ENCODE measurements around the gene CNFN.

Gene CNFN

GRCh38 chr19:42403586-42403985 is 13.5 kb upstream of the CNFN start:
- TF ChIP-seq, protein P1, sequence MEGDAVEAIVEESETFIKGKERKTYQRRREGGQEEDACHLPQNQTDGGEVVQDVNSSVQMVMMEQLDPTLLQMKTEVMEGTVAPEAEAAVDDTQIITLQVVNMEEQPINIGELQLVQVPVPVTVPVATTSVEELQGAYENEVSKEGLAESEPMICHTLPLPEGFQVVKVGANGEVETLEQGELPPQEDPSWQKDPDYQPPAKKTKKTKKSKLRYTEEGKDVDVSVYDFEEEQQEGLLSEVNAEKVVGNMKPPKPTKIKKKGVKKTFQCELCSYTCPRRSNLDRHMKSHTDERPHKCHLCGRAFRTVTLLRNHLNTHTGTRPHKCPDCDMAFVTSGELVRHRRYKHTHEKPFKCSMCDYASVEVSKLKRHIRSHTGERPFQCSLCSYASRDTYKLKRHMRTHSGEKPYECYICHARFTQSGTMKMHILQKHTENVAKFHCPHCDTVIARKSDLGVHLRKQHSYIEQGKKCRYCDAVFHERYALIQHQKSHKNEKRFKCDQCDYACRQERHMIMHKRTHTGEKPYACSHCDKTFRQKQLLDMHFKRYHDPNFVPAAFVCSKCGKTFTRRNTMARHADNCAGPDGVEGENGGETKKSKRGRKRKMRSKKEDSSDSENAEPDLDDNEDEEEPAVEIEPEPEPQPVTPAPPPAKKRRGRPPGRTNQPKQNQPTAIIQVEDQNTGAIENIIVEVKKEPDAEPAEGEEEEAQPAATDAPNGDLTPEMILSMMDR (IDR thresholded peaks at IDR 0.05): no peak
- Histone ChIP-seq H3K4me1 (ENCODE audit: control insufficient read depth in 1 of 2, insufficient read depth in 1 of 2, low read depth in 1 of 2, low read length in 1 of 2) (peaks cover 9 to 13% of the 10 kb centered on the region in 2 experiments), H3K27ac (no peak overlapping the region), H3K4me3 (ENCODE audit: low read depth in 1 of 2, low read length in 1 of 2) (no peak overlapping the region), H3K36me3 (peaks cover 61% of the 10 kb centered on the region), H3K27me3 (peaks cover 13% of the 10 kb centered on the region), H3K9me3 (no peaks in the 10 kb centered on the region)

- H3K9me3 ChIP-seq: no peaks in the 10 kb centered on the region
- H3K4me3 ChIP-seq (ENCODE audit: low read depth in 1 of 2, low read length in 1 of 2): no peak overlapping the region
- no peak overlapping the region for H3K27ac ChIP-seq
- H3K4me1 ChIP-seq (ENCODE audit: control insufficient read depth in 1 of 2, insufficient read depth in 1 of 2, low read depth in 1 of 2, low read length in 1 of 2): peaks cover 14 to 17% of the 10 kb centered on the region in 2 experiments
- TF ChIP-seq, protein P1 (IDR thresholded peaks at IDR 0.05): no peak
- H3K36me3 ChIP-seq: peaks cover 50% of the 10 kb centered on the region
- H3K27me3 ChIP-seq: peaks cover 13% of the 10 kb centered on the region
Measured at GRCh38 chr19:42402376-42403116, 12.4 kb upstream of the CNFN start.

GRCh38 chr19:42401365-42402303 is 11.5 kb upstream of the CNFN start:
- H3K4me3 ChIP-seq (ENCODE audit: low read depth in 1 of 2, low read length in 1 of 2): peak overlapping the region in 1 of 2 experiments; percentile 59
- H3K4me1 ChIP-seq (ENCODE audit: control insufficient read depth in 1 of 2, insufficient read depth in 1 of 2, low read depth in 1 of 2, low read length in 1 of 2): peaks cover 19 to 24% of the 10 kb centered on the region in 2 experiments
- TF ChIP-seq, protein P1 (IDR thresholded peaks at IDR 0.05): peak; percentile 51
- H3K36me3 ChIP-seq: peaks cover 41% of the 10 kb centered on the region
- H3K27me3 ChIP-seq: peaks cover 13% of the 10 kb centered on the region
- peak overlapping the region; percentile 41 for H3K27ac ChIP-seq
- H3K9me3 ChIP-seq: no peaks in the 10 kb centered on the region

- TF ChIP-seq, protein P1 (IDR thresholded peaks at IDR 0.05): no peak
- no peak overlapping the region for H3K27ac ChIP-seq
- H3K36me3 ChIP-seq: peaks cover 29% of the 10 kb centered on the region
- H3K9me3 ChIP-seq: no peaks in the 10 kb centered on the region
- peaks cover 31 to 33% of the 10 kb centered on the region in 2 experiments for H3K4me1 ChIP-seq (ENCODE audit: control insufficient read depth in 1 of 2, insufficient read depth in 1 of 2, low read depth in 1 of 2, low read length in 1 of 2)
- H3K27me3 ChIP-seq: peaks cover 13% of the 10 kb centered on the region
- H3K4me3 ChIP-seq (ENCODE audit: low read depth in 1 of 2, low read length in 1 of 2): no peak overlapping the region
Measured at GRCh38 chr19:42400404-42400803, 10.3 kb upstream of the CNFN start.

DNA sequence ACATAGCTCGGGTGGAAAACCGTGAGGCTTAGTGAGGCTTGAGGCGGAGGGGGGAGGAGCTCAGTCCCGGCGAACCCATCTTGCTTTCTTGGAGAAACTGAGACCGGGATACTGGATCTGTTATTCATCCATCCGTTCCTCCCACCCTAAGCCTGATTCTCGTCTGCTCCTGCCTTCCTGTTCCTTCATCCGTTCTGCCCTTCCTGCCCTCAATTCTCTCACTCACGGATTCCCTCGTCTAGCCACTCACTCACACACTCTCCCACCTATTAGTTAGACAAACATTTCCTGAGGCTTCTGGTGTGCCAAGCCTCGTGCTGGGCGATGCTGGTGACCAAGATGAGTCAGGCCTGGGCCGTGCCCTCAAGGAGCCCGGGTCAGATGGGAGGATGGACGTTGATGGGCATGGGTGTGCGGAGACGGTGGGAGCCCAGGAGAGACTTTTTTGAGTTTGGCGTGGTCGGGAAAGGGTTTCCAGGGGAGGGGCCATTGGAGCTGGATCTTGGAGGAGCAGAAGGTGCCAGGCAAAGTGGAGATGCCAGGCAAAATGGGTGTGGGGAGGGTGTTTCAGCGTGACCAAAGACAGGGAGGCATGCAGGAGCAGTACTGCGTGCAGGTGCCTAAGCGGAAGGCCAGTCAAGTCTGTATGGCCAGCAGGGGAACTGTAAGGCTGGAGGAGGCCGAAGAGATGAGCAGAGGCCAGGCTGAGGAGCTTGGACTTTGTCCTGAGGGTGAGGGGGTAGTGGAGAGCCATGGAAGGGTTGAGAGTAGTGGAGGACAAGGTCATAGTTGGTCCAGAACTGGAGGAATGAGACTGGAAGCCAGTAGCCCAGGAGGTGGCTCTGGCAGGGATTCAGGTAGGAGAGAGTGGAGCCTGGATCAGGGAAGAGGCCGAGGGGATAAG is 7.4 kb upstream of the CNFN start:
- peaks cover 33 to 36% of the 10 kb centered on the region in 2 experiments for H3K4me1 ChIP-seq (ENCODE audit: control insufficient read depth in 1 of 2, insufficient read depth in 1 of 2, low read depth in 1 of 2, low read length in 1 of 2)
- H3K36me3 ChIP-seq: peaks cover 3% of the 10 kb centered on the region
- peak overlapping the region; percentile 73 to 77 for H3K4me3 ChIP-seq (ENCODE audit: low read depth in 1 of 2, low read length in 1 of 2)
- H3K27ac ChIP-seq: peak overlapping the region; percentile 88
- no peaks in the 10 kb centered on the region for H3K9me3 ChIP-seq
- H3K27me3 ChIP-seq: peaks cover 13% of the 10 kb centered on the region
- TF ChIP-seq, protein P1 (IDR thresholded peaks at IDR 0.05): no peak
